ENCODE results near the gene XRCC4.

The XRCC4 gene

GRCh38 chr5:83069096-83069799, 8.1 kb upstream of the XRCC4 start:
- Histone ChIP-seq H3K4me3 (ENCODE audit: insufficient read depth, low read depth, low read length, poor library complexity, severe bottlenecking) (no peak overlapping the region), H3K27me3 (replicated peaks; ENCODE audit: control insufficient read depth, insufficient read depth, low read length, poor library complexity, severe bottlenecking) (no peaks in the 10 kb centered on the region), H3K36me3 (ENCODE audit: control insufficient read depth, insufficient read depth, low read length) (no peaks in the 10 kb centered on the region), H3K4me1 (ENCODE audit: control insufficient read depth, insufficient read depth, low read length, poor library complexity, severe bottlenecking) (peaks cover 5% of the 10 kb centered on the region), H3K27ac (ENCODE audit: insufficient read depth, low read length, poor library complexity, severe bottlenecking) (no peak overlapping the region), H3K9me3 (ENCODE audit: control insufficient read depth, low read length) (no peaks in the 10 kb centered on the region)
- no peak for DNase-seq

GRCh38 chr5:83071286-83072051, 5.9 kb upstream of the XRCC4 start:
- DNase-seq = no peak
- H3K4me1 ChIP-seq (ENCODE audit: control insufficient read depth, insufficient read depth, low read length, poor library complexity, severe bottlenecking) = peaks cover 8% of the 10 kb centered on the region

GRCh38 chr5:83072966-83073365, 4.4 kb upstream of the XRCC4 start:
- H3K27ac ChIP-seq (ENCODE audit: insufficient read depth, low read length, poor library complexity, severe bottlenecking) = no peak overlapping the region
- H3K27me3 ChIP-seq (replicated peaks; ENCODE audit: control insufficient read depth, insufficient read depth, low read length, poor library complexity, severe bottlenecking) = no peaks in the 10 kb centered on the region
- H3K36me3 ChIP-seq (ENCODE audit: control insufficient read depth, insufficient read depth, low read length) = no peaks in the 10 kb centered on the region
- H3K9me3 ChIP-seq (ENCODE audit: control insufficient read depth, low read length) = no peaks in the 10 kb centered on the region
- H3K4me1 ChIP-seq (ENCODE audit: control insufficient read depth, insufficient read depth, low read length, poor library complexity, severe bottlenecking) = peaks cover 11% of the 10 kb centered on the region
- DNase-seq = no peak
- no peak overlapping the region for H3K4me3 ChIP-seq (ENCODE audit: insufficient read depth, low read depth, low read length, poor library complexity, severe bottlenecking)

More at GRCh38 chr5:83071286-83072051, 5.9 kb upstream of the XRCC4 start:
- Histone ChIP-seq H3K27me3 (replicated peaks; ENCODE audit: control insufficient read depth, insufficient read depth, low read length, poor library complexity, severe bottlenecking) (no peaks in the 10 kb centered on the region), H3K4me3 (ENCODE audit: insufficient read depth, low read depth, low read length, poor library complexity, severe bottlenecking) (no peak overlapping the region), H3K9me3 (ENCODE audit: control insufficient read depth, low read length) (no peaks in the 10 kb centered on the region), H3K27ac (ENCODE audit: insufficient read depth, low read length, poor library complexity, severe bottlenecking) (no peak overlapping the region), H3K36me3 (ENCODE audit: control insufficient read depth, insufficient read depth, low read length) (no peaks in the 10 kb centered on the region)

- H3K36me3 ChIP-seq (ENCODE audit: control insufficient read depth, insufficient read depth, low read length) = no peaks in the 10 kb centered on the region
- peak overlapping the region; percentile 89 for H3K4me3 ChIP-seq (ENCODE audit: insufficient read depth, low read depth, low read length, poor library complexity, severe bottlenecking)
- H3K27me3 ChIP-seq (replicated peaks; ENCODE audit: control insufficient read depth, insufficient read depth, low read length, poor library complexity, severe bottlenecking) = no peaks in the 10 kb centered on the region
- H3K27ac ChIP-seq (ENCODE audit: insufficient read depth, low read length, poor library complexity, severe bottlenecking) = peak overlapping the region; percentile 78
- peaks cover 12% of the 10 kb centered on the region for H3K4me1 ChIP-seq (ENCODE audit: control insufficient read depth, insufficient read depth, low read length, poor library complexity, severe bottlenecking)
- peak in 1 of 3 donors; percentile 9 for DNase-seq
- no peaks in the 10 kb centered on the region for H3K9me3 ChIP-seq (ENCODE audit: control insufficient read depth, low read length)
These were observed 415 bp downstream of the XRCC4 start for GRCh38 chr5:83077662-83078261.

- H3K9me3 ChIP-seq (ENCODE audit: control insufficient read depth, low read length) = no peaks in the 10 kb centered on the region
- H3K4me3 ChIP-seq (ENCODE audit: insufficient read depth, low read depth, low read length, poor library complexity, severe bottlenecking) = no peak overlapping the region
These were observed 5.4 kb downstream of the XRCC4 start for GRCh38 chr5:83082750-83083149.

GRCh38 chr5:83084336-83084735, 7.0 kb downstream of the XRCC4 start:
- no peak for DNase-seq

More at GRCh38 chr5:83082750-83083149, 5.4 kb downstream of the XRCC4 start:
- Histone ChIP-seq H3K4me1 (ENCODE audit: control insufficient read depth, insufficient read depth, low read length, poor library complexity, severe bottlenecking) (peaks cover 6% of the 10 kb centered on the region), H3K27me3 (replicated peaks; ENCODE audit: control insufficient read depth, insufficient read depth, low read length, poor library complexity, severe bottlenecking) (no peaks in the 10 kb centered on the region), H3K36me3 (ENCODE audit: control insufficient read depth, insufficient read depth, low read length) (no peaks in the 10 kb centered on the region), H3K27ac (ENCODE audit: insufficient read depth, low read length, poor library complexity, severe bottlenecking) (no peak overlapping the region)
- no peak for DNase-seq

GRCh38 chr5:83085106-83085505, 7.8 kb downstream of the XRCC4 start:
- H3K27me3 ChIP-seq (replicated peaks; ENCODE audit: control insufficient read depth, insufficient read depth, low read length, poor library complexity, severe bottlenecking) = no peaks in the 10 kb centered on the region
- no peak overlapping the region for H3K4me3 ChIP-seq (ENCODE audit: insufficient read depth, low read depth, low read length, poor library complexity, severe bottlenecking)
- no peaks in the 10 kb centered on the region for H3K4me1 ChIP-seq (ENCODE audit: control insufficient read depth, insufficient read depth, low read length, poor library complexity, severe bottlenecking)
- H3K27ac ChIP-seq (ENCODE audit: insufficient read depth, low read length, poor library complexity, severe bottlenecking) = no peak overlapping the region
- DNase-seq = no peak
- no peaks in the 10 kb centered on the region for H3K9me3 ChIP-seq (ENCODE audit: control insufficient read depth, low read length)
- no peaks in the 10 kb centered on the region for H3K36me3 ChIP-seq (ENCODE audit: control insufficient read depth, insufficient read depth, low read length)

More at GRCh38 chr5:83084336-83084735, 7.0 kb downstream of the XRCC4 start:
- Histone ChIP-seq H3K27me3 (replicated peaks; ENCODE audit: control insufficient read depth, insufficient read depth, low read length, poor library complexity, severe bottlenecking) (no peaks in the 10 kb centered on the region), H3K9me3 (ENCODE audit: control insufficient read depth, low read length) (no peaks in the 10 kb centered on the region), H3K4me3 (ENCODE audit: insufficient read depth, low read depth, low read length, poor library complexity, severe bottlenecking) (no peak overlapping the region), H3K27ac (ENCODE audit: insufficient read depth, low read length, poor library complexity, severe bottlenecking) (no peak overlapping the region), H3K36me3 (ENCODE audit: control insufficient read depth, insufficient read depth, low read length) (no peaks in the 10 kb centered on the region), H3K4me1 (ENCODE audit: control insufficient read depth, insufficient read depth, low read length, poor library complexity, severe bottlenecking) (no peaks in the 10 kb centered on the region)

- Histone ChIP-seq H3K4me3 (ENCODE audit: insufficient read depth, low read depth, low read length, poor library complexity, severe bottlenecking) (no peak overlapping the region), H3K27me3 (replicated peaks; ENCODE audit: control insufficient read depth, insufficient read depth, low read length, poor library complexity, severe bottlenecking) (no peaks in the 10 kb centered on the region), H3K36me3 (ENCODE audit: control insufficient read depth, insufficient read depth, low read length) (no peaks in the 10 kb centered on the region), H3K4me1 (ENCODE audit: control insufficient read depth, insufficient read depth, low read length, poor library complexity, severe bottlenecking) (peaks cover 10% of the 10 kb centered on the region), H3K9me3 (ENCODE audit: control insufficient read depth, low read length) (peaks cover 16% of the 10 kb centered on the region), H3K27ac (ENCODE audit: insufficient read depth, low read length, poor library complexity, severe bottlenecking) (no peak overlapping the region)
- DNase-seq = no peak
These were observed 12.8 kb downstream of the XRCC4 start for GRCh38 chr5:83090169-83090568.

- Histone ChIP-seq H3K27ac (ENCODE audit: insufficient read depth, low read length, poor library complexity, severe bottlenecking) (no peak overlapping the region), H3K36me3 (ENCODE audit: control insufficient read depth, insufficient read depth, low read length) (no peaks in the 10 kb centered on the region), H3K9me3 (ENCODE audit: control insufficient read depth, low read length) (peaks cover 16% of the 10 kb centered on the region), H3K27me3 (replicated peaks; ENCODE audit: control insufficient read depth, insufficient read depth, low read length, poor library complexity, severe bottlenecking) (no peaks in the 10 kb centered on the region), H3K4me1 (ENCODE audit: control insufficient read depth, insufficient read depth, low read length, poor library complexity, severe bottlenecking) (peaks cover 10% of the 10 kb centered on the region), H3K4me3 (ENCODE audit: insufficient read depth, low read depth, low read length, poor library complexity, severe bottlenecking) (no peak overlapping the region)
- DNase-seq = no peak
These were observed 15.3 kb downstream of the XRCC4 start for GRCh38 chr5:83092619-83093018.

GRCh38 chr5:83093692-83094091, 16.3 kb downstream of the XRCC4 start:
- Histone ChIP-seq H3K4me3 (ENCODE audit: insufficient read depth, low read depth, low read length, poor library complexity, severe bottlenecking) (no peak overlapping the region), H3K36me3 (ENCODE audit: control insufficient read depth, insufficient read depth, low read length) (no peaks in the 10 kb centered on the region), H3K27ac (ENCODE audit: insufficient read depth, low read length, poor library complexity, severe bottlenecking) (no peak overlapping the region), H3K9me3 (ENCODE audit: control insufficient read depth, low read length) (peaks cover 16% of the 10 kb centered on the region), H3K27me3 (replicated peaks; ENCODE audit: control insufficient read depth, insufficient read depth, low read length, poor library complexity, severe bottlenecking) (no peaks in the 10 kb centered on the region), H3K4me1 (ENCODE audit: control insufficient read depth, insufficient read depth, low read length, poor library complexity, severe bottlenecking) (peaks cover 10% of the 10 kb centered on the region)
- no peak for DNase-seq

Data from effector memory CD4-positive, alpha-beta T cell (primary cell).